Peyer's patch (tissue), 4 donors: ENCODE data around the gene USP3.

Experiments used
- POLR2A ChIP-seq, 2 donors: fragments of 450-650 bp; IDR thresholded peaks; one replicate each; pipeline ENCODE4 v1.5.1; 2017; ENCODE audit warnings: antibody characterized with exemption in 2 of 2, mild to moderate bottlenecking in 2 of 2, moderate library complexity in 2 of 2
- TF ChIP-seq, protein P1 (sequence below), 6 experiments: fragments of 450-650 bp in 4 of 6; fragments of 200-600 bp in 2 of 6; sonication (generic) in 1 of 6; IDR thresholded peaks; one replicate each; pipeline ENCODE4 v1.5.1; 2017 to 2019; ENCODE audit warnings: antibody characterized with exemption in 6 of 6, mild to moderate bottlenecking in 3 of 6, moderate library complexity in 1 of 6

DNA sequence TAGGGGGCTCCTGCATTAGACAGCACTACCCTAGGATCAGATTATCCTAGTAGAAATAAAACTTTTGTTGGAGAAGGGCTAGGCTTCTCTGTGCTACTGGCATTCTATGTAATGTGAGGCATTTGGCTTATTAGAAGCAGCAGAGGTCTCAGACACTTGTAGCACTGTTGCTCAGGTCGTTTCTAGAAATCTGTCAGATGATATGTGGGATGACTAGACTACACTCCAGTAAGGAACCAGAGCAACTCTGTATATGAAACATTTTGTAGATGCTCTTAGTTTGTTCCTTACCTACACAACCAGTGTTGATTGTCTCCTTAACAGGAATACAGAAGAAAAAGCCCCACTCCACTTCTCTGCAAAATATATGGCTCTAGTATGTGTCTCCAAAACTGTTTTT lies 70.9 kb downstream of the USP3 start:
- TF ChIP-seq, protein P1, sequence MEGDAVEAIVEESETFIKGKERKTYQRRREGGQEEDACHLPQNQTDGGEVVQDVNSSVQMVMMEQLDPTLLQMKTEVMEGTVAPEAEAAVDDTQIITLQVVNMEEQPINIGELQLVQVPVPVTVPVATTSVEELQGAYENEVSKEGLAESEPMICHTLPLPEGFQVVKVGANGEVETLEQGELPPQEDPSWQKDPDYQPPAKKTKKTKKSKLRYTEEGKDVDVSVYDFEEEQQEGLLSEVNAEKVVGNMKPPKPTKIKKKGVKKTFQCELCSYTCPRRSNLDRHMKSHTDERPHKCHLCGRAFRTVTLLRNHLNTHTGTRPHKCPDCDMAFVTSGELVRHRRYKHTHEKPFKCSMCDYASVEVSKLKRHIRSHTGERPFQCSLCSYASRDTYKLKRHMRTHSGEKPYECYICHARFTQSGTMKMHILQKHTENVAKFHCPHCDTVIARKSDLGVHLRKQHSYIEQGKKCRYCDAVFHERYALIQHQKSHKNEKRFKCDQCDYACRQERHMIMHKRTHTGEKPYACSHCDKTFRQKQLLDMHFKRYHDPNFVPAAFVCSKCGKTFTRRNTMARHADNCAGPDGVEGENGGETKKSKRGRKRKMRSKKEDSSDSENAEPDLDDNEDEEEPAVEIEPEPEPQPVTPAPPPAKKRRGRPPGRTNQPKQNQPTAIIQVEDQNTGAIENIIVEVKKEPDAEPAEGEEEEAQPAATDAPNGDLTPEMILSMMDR (IDR thresholded peaks at IDR 0.05): no peak
- no peak for TF ChIP-seq POLR2A (IDR thresholded peaks at IDR 0.05)
